ENCODE data around the gene BICDL1. TPM values are rescaled to one million over a fixed set of nuclear protein-coding genes. Genes with fewer than 3 reads are reported as not detected.
"Not testable (repeated sequence)": the region's sequence is repeated elsewhere in the genome, so short reads cannot be mapped to it uniquely, and the experiment has no call there.

Gene BICDL1
- total RNA-seq, 1 experiment from 2014 or later, result 2.4 TPM

DNA sequence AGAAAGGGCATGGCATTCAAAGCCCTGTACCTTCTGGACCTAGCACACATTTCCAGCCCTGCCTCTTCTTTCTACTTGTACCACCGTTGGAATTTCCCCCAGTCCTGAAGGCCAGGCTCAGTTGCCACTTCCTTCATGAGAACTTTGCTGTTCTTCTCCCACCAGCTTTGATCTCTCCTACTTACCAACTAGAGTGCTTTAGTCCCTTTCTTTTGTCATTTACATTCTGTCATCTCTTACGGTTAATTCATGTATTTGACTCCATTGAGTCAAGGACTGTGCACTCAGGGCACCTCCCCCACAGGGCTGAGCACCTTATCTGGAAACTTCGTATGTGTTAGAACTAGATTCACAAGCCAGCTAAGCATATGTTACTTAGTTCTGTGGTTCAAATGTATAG lies 26.3 kb downstream of the BICDL1 start:
- Histone ChIP-seq H3K27ac (ENCODE audit: low read depth, low read length, poor library complexity, severe bottlenecking) (no peak overlapping the region), H3K9me3 (ENCODE audit: low read depth, low read length, poor library complexity, severe bottlenecking) (no peaks in the 10 kb centered on the region), H3K36me3 (ENCODE audit: insufficient read depth, low read length, poor library complexity, severe bottlenecking) (no peaks in the 10 kb centered on the region), H3K4me3 (ENCODE audit: low read depth, low read length, poor library complexity, severe bottlenecking) (no peak overlapping the region), H3K27me3 (replicated peaks; ENCODE audit: insufficient read depth, low read depth, low read length, poor library complexity) (no peaks in the 10 kb centered on the region), H3K4me1 (ENCODE audit: insufficient read depth, low read length, poor library complexity, severe bottlenecking) (no peaks in the 10 kb centered on the region)
- intact Hi-C loops (cut with micrococcal nuclease; ENCODE audit: unreplicated experiment), result no loop called here
- CTCF ChIA-PET, result no interaction called here
- POLR2A ChIA-PET (ENCODE audit: low non-redundant PET), result no interaction called here
- DNase-seq (ENCODE audit: low spot score), result no peak
- no TSS peak for BruUV-seq (replicated peaks)
- TF ChIP-seq EZH2 (IDR thresholded peaks at IDR 0.05; ENCODE audit: borderline replicate concordance, low read depth, low read length, poor library complexity, severe bottlenecking), result no peak
- TF ChIP-seq, protein P1, sequence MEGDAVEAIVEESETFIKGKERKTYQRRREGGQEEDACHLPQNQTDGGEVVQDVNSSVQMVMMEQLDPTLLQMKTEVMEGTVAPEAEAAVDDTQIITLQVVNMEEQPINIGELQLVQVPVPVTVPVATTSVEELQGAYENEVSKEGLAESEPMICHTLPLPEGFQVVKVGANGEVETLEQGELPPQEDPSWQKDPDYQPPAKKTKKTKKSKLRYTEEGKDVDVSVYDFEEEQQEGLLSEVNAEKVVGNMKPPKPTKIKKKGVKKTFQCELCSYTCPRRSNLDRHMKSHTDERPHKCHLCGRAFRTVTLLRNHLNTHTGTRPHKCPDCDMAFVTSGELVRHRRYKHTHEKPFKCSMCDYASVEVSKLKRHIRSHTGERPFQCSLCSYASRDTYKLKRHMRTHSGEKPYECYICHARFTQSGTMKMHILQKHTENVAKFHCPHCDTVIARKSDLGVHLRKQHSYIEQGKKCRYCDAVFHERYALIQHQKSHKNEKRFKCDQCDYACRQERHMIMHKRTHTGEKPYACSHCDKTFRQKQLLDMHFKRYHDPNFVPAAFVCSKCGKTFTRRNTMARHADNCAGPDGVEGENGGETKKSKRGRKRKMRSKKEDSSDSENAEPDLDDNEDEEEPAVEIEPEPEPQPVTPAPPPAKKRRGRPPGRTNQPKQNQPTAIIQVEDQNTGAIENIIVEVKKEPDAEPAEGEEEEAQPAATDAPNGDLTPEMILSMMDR (conservative IDR thresholded peaks at IDR 0.05; ENCODE audit: low read depth, low read length), result no peak

DNA sequence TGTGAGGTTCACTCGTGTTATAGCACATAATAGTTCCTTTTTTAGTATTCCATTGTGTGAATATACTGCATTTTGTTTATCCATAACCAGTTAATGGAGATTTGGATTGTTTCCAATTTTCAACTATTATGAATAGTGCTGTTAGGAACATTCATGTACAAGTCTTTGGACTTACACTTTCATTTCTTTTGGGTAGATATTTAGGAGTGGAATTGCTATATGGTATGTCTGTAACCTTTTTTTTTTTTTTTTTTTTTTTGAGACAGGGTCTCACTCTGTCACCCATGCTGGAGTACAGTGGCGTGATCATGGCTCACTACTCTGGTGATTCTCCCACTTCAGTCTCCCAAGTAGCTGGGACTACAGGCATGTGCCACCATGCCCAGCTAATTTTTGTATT lies 27.2 kb downstream of the BICDL1 start:
- H3K27ac ChIP-seq (ENCODE audit: low read depth, low read length, poor library complexity, severe bottlenecking); intact Hi-C loops (cut with micrococcal nuclease; ENCODE audit: unreplicated experiment); H3K4me1 ChIP-seq (ENCODE audit: insufficient read depth, low read length, poor library complexity, severe bottlenecking); H3K4me3 ChIP-seq (ENCODE audit: low read depth, low read length, poor library complexity, severe bottlenecking); DNase-seq (ENCODE audit: low spot score); POLR2A ChIA-PET (ENCODE audit: low non-redundant PET); H3K9me3 ChIP-seq (ENCODE audit: low read depth, low read length, poor library complexity, severe bottlenecking); CTCF ChIA-PET; BruUV-seq (replicated peaks); H3K27me3 ChIP-seq (replicated peaks; ENCODE audit: insufficient read depth, low read depth, low read length, poor library complexity); H3K36me3 ChIP-seq (ENCODE audit: insufficient read depth, low read length, poor library complexity, severe bottlenecking): not testable (repeated sequence)

DNA sequence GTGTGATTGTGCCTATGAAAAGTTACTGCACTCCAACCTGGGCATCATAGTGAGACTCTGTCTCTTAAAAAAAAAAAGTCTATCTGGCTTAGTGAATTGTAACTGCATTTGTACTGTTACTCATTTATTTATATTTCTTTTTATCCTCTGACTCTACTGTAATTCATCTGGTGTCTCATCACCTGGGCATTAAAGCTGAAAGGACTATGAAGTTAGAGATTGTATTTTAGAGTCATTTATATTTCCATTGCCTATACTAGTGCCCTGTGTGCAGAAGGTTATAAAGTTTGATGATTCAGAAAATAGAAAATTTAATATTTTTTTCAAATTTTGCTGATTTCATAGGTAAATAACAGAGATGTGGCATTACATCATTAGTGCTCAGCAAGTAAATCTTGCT lies 30.2 kb downstream of the BICDL1 start:
- TF ChIP-seq, protein P1 (conservative IDR thresholded peaks at IDR 0.05; ENCODE audit: low read depth, low read length), result no peak
- no peak for TF ChIP-seq EZH2 (IDR thresholded peaks at IDR 0.05; ENCODE audit: borderline replicate concordance, low read depth, low read length, poor library complexity, severe bottlenecking)
- Histone ChIP-seq H3K4me1 (ENCODE audit: insufficient read depth, low read length, poor library complexity, severe bottlenecking) (no peaks in the 10 kb centered on the region), H3K36me3 (ENCODE audit: insufficient read depth, low read length, poor library complexity, severe bottlenecking) (no peaks in the 10 kb centered on the region), H3K27me3 (replicated peaks; ENCODE audit: insufficient read depth, low read depth, low read length, poor library complexity) (no peaks in the 10 kb centered on the region), H3K4me3 (ENCODE audit: low read depth, low read length, poor library complexity, severe bottlenecking) (no peak overlapping the region), H3K27ac (ENCODE audit: low read depth, low read length, poor library complexity, severe bottlenecking) (no peak overlapping the region), H3K9me3 (ENCODE audit: low read depth, low read length, poor library complexity, severe bottlenecking) (no peaks in the 10 kb centered on the region)
- BruUV-seq (replicated peaks), result no TSS peak
- ChIA-PET POLR2A (ENCODE audit: low non-redundant PET) (no interaction called here), CTCF (no interaction called here)
- intact Hi-C loops (cut with micrococcal nuclease; ENCODE audit: unreplicated experiment), result no loop called here
- DNase-seq (ENCODE audit: low spot score), result no peak

DNA sequence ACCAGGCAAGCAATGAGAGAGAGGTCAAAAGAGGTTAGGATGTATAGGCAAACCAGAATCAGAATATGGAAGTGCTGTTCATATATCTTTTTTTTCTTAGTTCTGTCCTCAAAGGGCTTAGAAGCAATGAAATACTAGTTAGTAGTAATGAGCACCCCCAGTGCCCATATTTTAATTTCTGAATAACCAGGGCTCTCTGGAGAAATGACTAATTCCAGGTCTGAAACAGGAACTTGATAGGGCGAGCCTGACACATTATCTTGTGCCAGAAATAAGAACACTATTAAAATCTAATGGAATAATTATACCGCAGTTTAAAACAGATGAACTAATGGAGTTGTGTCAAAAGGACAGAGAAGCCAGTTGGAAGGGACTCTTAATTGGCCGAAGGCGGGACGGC lies 30.9 kb downstream of the BICDL1 start:
- no TSS peak for BruUV-seq (replicated peaks)
- no peak for DNase-seq (ENCODE audit: low spot score)
- Histone ChIP-seq H3K27me3 (replicated peaks; ENCODE audit: insufficient read depth, low read depth, low read length, poor library complexity) (no peaks in the 10 kb centered on the region), H3K27ac (ENCODE audit: low read depth, low read length, poor library complexity, severe bottlenecking) (no peak overlapping the region), H3K9me3 (ENCODE audit: low read depth, low read length, poor library complexity, severe bottlenecking) (no peaks in the 10 kb centered on the region), H3K36me3 (ENCODE audit: insufficient read depth, low read length, poor library complexity, severe bottlenecking) (no peaks in the 10 kb centered on the region), H3K4me1 (ENCODE audit: insufficient read depth, low read length, poor library complexity, severe bottlenecking) (no peaks in the 10 kb centered on the region), H3K4me3 (ENCODE audit: low read depth, low read length, poor library complexity, severe bottlenecking) (no peak overlapping the region)
- intact Hi-C loops (cut with micrococcal nuclease; ENCODE audit: unreplicated experiment), result no loop called here
- CTCF ChIA-PET, result no interaction called here
- TF ChIP-seq, protein P1 (conservative IDR thresholded peaks at IDR 0.05; ENCODE audit: low read depth, low read length), result no peak
- no peak for TF ChIP-seq EZH2 (IDR thresholded peaks at IDR 0.05; ENCODE audit: borderline replicate concordance, low read depth, low read length, poor library complexity, severe bottlenecking)
- POLR2A ChIA-PET (ENCODE audit: low non-redundant PET), result no interaction called here

All from A673 (cell line).